Brain microvascular endothelial cell (primary cell): ENCODE results near the gene PARS2.
A peak's percentile ranks its signal among the peaks of the same experiment; 100 is the strongest.

ENCODE experiments used
- DNase-seq: peaks from one replicate; pipeline ENCODE4 v3.0.0-alpha.2; 2020
- H3K27ac ChIP-seq: fragments of 250-450 bp; sonication (Bioruptor Pico); 2 replicates; pipeline ENCODE4 v1.5.1; 2020; ENCODE audit warnings: mild to moderate bottlenecking, moderate library complexity
- H3K27me3 ChIP-seq: fragments of 250-450 bp; sonication (Bioruptor Pico); replicated peaks from 2 replicates; pipeline ENCODE4 v1.5.1; 2020; ENCODE audit warnings: mild to moderate bottlenecking
- H3K36me3 ChIP-seq: fragments of 250-450 bp; sonication (Bioruptor Pico); replicated peaks from 2 replicates; pipeline ENCODE4 v1.5.1; 2020; ENCODE audit warnings: mild to moderate bottlenecking
- H3K4me3 ChIP-seq: 2 replicates; pipeline ENCODE4 v1.5.1; 2011; ENCODE audit warnings: low read depth, mild to moderate bottlenecking, control low read depth, low read length, moderate library complexity
- CTCF ChIP-seq: IDR thresholded peaks from 2 replicates; pipeline ENCODE4 v1.5.1; 2011; ENCODE audit warnings: low read depth, mild to moderate bottlenecking, moderate library complexity, low read length, control low read depth, inconsistent platforms; ENCODE audit errors: missing control alignments
- in situ Hi-C: cut with HindIII; loops from 2 replicates; pipeline ENCODE4 v1.10.0; 2017; ENCODE audit warnings: low sequenced_read_pairs, low pct_ligation_motif_present

The PARS2 gene

GRCh38 chr1:54800899-54801759 lies 36.8 kb upstream of the PARS2 start, which contains the start of gene TTC22:
Gene TTC22 (minus strand): TSS chr1:54801323. CDS start chr1:54801163, 160 bp downstream.
- TF ChIP-seq CTCF: peak; percentile 55
- in situ Hi-C loops: no loop called here
- DNase-seq: no peak
- Histone ChIP-seq H3K27ac (no peak within 1 kb of the TSS), H3K27me3 (peaks cover 25% of the 10 kb centered on the region), H3K4me3 (peak within 1 kb of the TSS; percentile 9), H3K36me3 (no peaks in the 10 kb centered on the region)

- no peaks in the 10 kb centered on the region for H3K36me3 ChIP-seq
- no peak overlapping the region for H3K27ac ChIP-seq
- H3K4me3 ChIP-seq: no peak overlapping the region
- TF ChIP-seq CTCF: no peak
- no peak for DNase-seq
- in situ Hi-C loops: no loop called here
- peaks cover 25% of the 10 kb centered on the region for H3K27me3 ChIP-seq
These were observed 35.9 kb upstream of the PARS2 start for GRCh38 chr1:54800041-54800898.

GRCh38 chr1:54798769-54799641 lies 34.7 kb upstream of the PARS2 start:
- no peak for TF ChIP-seq CTCF
- no peaks in the 10 kb centered on the region for H3K36me3 ChIP-seq
- in situ Hi-C loops: no loop called here
- H3K27me3 ChIP-seq: peaks cover 25% of the 10 kb centered on the region
- no peak for DNase-seq
- no peak overlapping the region for H3K27ac ChIP-seq
- no peak overlapping the region for H3K4me3 ChIP-seq

GRCh38 chr1:54798206-54798605 lies 33.9 kb upstream of the PARS2 start:
- no peak overlapping the region for H3K4me3 ChIP-seq
- in situ Hi-C loops: no loop called here

More at GRCh38 chr1:54798206-54798605, 33.9 kb upstream of the PARS2 start:
- peaks cover 25% of the 10 kb centered on the region for H3K27me3 ChIP-seq
- H3K36me3 ChIP-seq: no peaks in the 10 kb centered on the region
- DNase-seq: no peak
- no peak overlapping the region for H3K27ac ChIP-seq
- no peak for TF ChIP-seq CTCF
